Glutamatergic neuron (in vitro differentiated cells): ENCODE measurements around the gene ELOVL6. TPM values are rescaled to one million over a fixed set of nuclear protein-coding genes. Genes with fewer than 3 reads are reported as not detected.

Experiments used
- DNase-seq: peaks from one replicate; pipeline ENCODE4 v3.0.0; 2022
- H3K27ac Mint-ChIP-seq: one replicate; pipeline ENCODE4 v1.8.0; 2020; ENCODE audit warnings: mild to moderate bottlenecking, mixed read lengths, inconsistent platforms; ENCODE audit not compliant: unreplicated experiment
- H3K27me3 Mint-ChIP-seq: one replicate; pipeline ENCODE4 v1.8.0; 2020; ENCODE audit warnings: mild to moderate bottlenecking, moderate library complexity, mixed read lengths, inconsistent platforms; ENCODE audit not compliant: unreplicated experiment
- H3K36me3 Mint-ChIP-seq: one replicate; pipeline ENCODE4 v1.8.0; 2020; ENCODE audit warnings: mild to moderate bottlenecking, mixed read lengths, inconsistent platforms; ENCODE audit not compliant: unreplicated experiment
- H3K4me1 Mint-ChIP-seq: one replicate; pipeline ENCODE4 v1.8.0; 2020; ENCODE audit warnings: mild to moderate bottlenecking, low read depth, mixed read lengths, inconsistent platforms; ENCODE audit not compliant: unreplicated experiment
- H3K4me3 Mint-ChIP-seq: one replicate; pipeline ENCODE4 v1.8.0; 2020; ENCODE audit warnings: mild to moderate bottlenecking, mixed read lengths, inconsistent platforms; ENCODE audit not compliant: unreplicated experiment
- H3K9me3 Mint-ChIP-seq: one replicate; pipeline ENCODE4 v1.8.0; 2020; ENCODE audit warnings: mild to moderate bottlenecking, moderate library complexity, mixed read lengths, inconsistent platforms; ENCODE audit not compliant: unreplicated experiment
- total RNA-seq: library from RNA; stranded (reverse); fragmentation: NEBNext Ultra II Directional; extraction: Animal tissue kit (Norgen Biotek cat#: 25700); gene quantifications from one replicate; pipeline ENCODE4 v1.2.1, GENCODE V29; 2021; ENCODE audit not compliant: unreplicated experiment
- TF ChIP-seq, protein P1 (sequence below): fragments of 200-600 bp; sonication (generic); IDR thresholded peaks from one replicate; pipeline ENCODE4 v1.5.0; 2021; ENCODE audit not compliant: partially characterized antibody, unreplicated experiment

ELOVL6 gene
- total RNA-seq, 1 donor from 2014 or later = 60.1 TPM

DNA sequence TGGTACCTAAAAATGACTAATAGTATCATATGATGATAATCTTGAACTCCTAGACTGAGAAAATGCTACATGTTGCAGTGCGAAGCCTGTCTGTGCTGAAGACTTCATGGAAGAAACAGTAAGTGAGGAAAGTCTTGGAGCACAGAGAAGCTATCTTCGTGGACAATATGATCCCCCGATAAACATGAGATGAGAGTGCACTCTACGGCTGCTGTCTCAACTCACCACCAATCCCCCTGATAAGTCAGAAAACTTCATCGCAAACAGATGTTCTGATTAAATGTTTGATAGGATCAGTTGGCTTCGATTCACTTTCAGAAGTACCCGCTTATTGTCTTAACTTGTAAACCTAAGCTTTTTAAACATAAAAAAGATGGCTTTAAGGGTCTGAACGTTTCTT, 130.2 kb downstream of the ELOVL6 start:
- Mint-ChIP-seq H3K27ac (peak overlapping the region; percentile 24), H3K4me3 (no peak overlapping the region), H3K4me1 (peaks cover 8% of the 10 kb centered on the region), H3K36me3 (no peaks in the 10 kb centered on the region), H3K27me3 (no peaks in the 10 kb centered on the region), H3K9me3 (no peaks in the 10 kb centered on the region)
- no peak for DNase-seq
- TF ChIP-seq, protein P1, sequence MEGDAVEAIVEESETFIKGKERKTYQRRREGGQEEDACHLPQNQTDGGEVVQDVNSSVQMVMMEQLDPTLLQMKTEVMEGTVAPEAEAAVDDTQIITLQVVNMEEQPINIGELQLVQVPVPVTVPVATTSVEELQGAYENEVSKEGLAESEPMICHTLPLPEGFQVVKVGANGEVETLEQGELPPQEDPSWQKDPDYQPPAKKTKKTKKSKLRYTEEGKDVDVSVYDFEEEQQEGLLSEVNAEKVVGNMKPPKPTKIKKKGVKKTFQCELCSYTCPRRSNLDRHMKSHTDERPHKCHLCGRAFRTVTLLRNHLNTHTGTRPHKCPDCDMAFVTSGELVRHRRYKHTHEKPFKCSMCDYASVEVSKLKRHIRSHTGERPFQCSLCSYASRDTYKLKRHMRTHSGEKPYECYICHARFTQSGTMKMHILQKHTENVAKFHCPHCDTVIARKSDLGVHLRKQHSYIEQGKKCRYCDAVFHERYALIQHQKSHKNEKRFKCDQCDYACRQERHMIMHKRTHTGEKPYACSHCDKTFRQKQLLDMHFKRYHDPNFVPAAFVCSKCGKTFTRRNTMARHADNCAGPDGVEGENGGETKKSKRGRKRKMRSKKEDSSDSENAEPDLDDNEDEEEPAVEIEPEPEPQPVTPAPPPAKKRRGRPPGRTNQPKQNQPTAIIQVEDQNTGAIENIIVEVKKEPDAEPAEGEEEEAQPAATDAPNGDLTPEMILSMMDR = no peak

DNA sequence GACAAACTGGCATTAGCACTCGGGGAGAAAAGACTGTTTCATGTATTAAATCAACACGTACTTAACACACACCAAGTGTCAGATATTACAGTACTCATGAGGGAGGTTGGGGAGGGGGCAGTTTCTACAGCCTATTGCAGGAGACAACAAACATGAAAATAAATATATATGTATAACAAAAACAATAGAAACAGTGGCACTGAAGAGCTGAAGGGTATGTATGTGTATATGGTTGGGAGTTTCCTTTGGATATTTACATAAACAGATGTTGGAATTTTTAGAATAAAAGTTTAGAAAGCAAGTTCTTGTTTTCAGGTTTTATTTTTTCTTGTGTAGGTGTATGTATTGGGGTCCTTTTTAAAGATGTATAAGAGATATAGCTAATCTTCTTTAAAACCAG, 133.5 kb downstream of the ELOVL6 start:
- Mint-ChIP-seq H3K27me3 (no peaks in the 10 kb centered on the region), H3K4me1 (peaks cover 13% of the 10 kb centered on the region), H3K36me3 (no peaks in the 10 kb centered on the region), H3K4me3 (no peak overlapping the region), H3K27ac (no peak overlapping the region), H3K9me3 (peaks cover 1% of the 10 kb centered on the region)
- TF ChIP-seq, protein P1 = no peak
- DNase-seq = no peak

DNA sequence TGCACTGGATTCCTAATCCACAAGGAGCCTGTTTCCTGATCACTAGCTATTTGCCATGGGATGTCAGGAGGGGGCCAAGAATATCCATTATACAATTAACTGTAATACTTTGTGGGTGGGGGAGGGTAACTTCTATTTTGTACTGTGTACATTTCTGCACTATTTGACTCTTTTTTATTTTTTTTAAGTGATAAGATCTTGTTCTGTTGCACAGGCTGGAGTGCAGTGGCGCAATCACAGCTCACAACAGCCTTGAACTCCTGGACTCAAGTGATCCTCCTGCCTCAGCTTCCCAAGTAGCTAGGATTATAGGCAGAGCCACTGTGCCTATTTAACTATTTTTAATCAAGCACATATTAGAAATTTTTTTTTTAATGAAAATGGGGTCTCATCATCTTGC, 134.1 kb downstream of the ELOVL6 start:
- Mint-ChIP-seq H3K27me3 (no peaks in the 10 kb centered on the region), H3K4me1 (peaks cover 13% of the 10 kb centered on the region), H3K36me3 (no peaks in the 10 kb centered on the region), H3K27ac (no peak overlapping the region), H3K9me3 (peaks cover 1% of the 10 kb centered on the region), H3K4me3 (no peak overlapping the region)
- no peak for DNase-seq
- TF ChIP-seq, protein P1 = no peak

DNA sequence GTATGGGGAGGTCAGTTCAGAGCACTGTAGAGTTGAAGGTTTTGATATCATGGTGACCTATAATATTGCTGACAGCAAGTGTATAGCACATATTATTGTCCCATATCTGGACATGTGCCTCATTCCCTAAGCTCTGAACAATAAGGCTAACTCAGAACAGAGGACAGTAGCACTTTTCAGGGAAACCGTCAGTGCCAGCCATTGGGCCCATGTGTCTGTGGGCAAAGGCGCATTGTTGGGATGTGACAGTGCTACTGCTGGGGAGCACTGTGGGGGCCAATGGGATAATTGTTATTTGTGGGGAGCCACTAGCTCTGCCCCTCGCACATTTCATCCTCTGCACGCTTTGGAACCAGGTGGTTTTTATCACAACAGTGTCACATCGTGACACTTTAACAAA, 136.2 kb downstream of the ELOVL6 start:
- no peak overlapping the region for H3K4me3 Mint-ChIP-seq
- TF ChIP-seq, protein P1 = no peak
- no peak overlapping the region for H3K27ac Mint-ChIP-seq
- DNase-seq = no peak
- peaks cover 9% of the 10 kb centered on the region for H3K4me1 Mint-ChIP-seq
- H3K9me3 Mint-ChIP-seq = peaks cover 1% of the 10 kb centered on the region
- no peaks in the 10 kb centered on the region for H3K36me3 Mint-ChIP-seq
- H3K27me3 Mint-ChIP-seq = no peaks in the 10 kb centered on the region

DNA sequence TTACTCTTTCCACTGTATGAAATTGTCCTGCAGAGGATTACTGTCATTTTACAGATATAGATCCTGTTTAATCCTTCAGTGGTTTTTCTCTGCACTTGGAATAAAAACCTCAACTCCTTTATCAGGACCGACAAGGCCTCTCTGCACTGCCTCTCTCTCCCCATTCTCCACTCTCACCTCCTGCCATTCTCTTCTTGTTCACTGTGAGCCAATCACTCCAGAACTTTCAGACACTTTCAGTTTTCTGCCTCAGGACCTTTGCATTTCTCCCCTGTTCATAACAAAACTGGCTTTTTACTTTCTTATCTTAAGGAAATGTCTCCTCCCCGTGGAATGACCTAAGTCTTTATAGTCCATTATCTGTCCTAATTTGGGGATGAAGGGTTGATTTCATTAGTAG, 137.3 kb downstream of the ELOVL6 start:
- H3K4me3 Mint-ChIP-seq = no peak overlapping the region
- H3K27ac Mint-ChIP-seq = no peak overlapping the region
- H3K9me3 Mint-ChIP-seq = peaks cover 1% of the 10 kb centered on the region
- DNase-seq = no peak
- no peaks in the 10 kb centered on the region for H3K36me3 Mint-ChIP-seq
- H3K4me1 Mint-ChIP-seq = peaks cover 5% of the 10 kb centered on the region
- H3K27me3 Mint-ChIP-seq = no peaks in the 10 kb centered on the region
- TF ChIP-seq, protein P1 = no peak
